HuH-7.5 (cell line): Measurements from ENCODE around the gene SIGLECL1.

Source experiments
- DNase-seq: peaks from one replicate; pipeline ENCODE4 v3.0.0; 2011; ENCODE audit warnings: low spot score

SIGLECL1 gene

DNA sequence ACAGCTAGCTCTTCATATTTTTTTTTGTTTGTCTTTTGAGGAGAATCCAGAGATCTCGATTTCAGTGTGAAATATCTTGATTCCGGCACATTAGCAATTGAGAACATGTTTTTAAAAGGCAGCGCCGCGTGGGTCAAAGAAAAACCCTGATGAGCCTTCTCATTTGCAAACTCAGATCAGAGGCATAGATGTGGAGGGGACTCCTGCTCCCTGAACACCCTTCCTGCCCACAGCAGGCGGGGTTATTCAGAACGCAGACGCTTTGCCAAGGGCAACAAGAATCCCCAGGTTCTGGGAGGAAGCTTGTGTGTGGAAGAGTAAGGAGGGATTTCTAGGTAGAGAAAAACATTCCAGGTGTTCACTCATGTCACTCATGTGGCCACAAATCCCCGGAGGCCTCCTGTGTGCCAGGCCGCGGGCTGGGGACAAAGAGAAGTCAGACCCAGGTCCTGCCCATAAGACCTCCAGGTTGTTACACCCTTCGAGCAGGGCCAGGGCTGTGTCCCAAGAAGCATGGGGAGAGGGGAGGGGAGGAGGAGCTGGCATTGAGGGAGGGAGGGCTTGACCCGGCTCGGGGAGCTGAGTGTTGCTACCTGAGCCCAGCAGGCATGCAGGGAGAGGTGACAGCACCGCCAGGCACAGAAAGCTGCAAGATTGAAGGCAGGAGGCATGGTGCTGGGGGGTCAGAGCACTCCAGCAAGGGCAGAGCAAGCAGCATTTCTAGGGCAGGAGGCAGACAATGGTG, 44.7 kb downstream of the SIGLECL1 start:
- no peak for DNase-seq

DNA sequence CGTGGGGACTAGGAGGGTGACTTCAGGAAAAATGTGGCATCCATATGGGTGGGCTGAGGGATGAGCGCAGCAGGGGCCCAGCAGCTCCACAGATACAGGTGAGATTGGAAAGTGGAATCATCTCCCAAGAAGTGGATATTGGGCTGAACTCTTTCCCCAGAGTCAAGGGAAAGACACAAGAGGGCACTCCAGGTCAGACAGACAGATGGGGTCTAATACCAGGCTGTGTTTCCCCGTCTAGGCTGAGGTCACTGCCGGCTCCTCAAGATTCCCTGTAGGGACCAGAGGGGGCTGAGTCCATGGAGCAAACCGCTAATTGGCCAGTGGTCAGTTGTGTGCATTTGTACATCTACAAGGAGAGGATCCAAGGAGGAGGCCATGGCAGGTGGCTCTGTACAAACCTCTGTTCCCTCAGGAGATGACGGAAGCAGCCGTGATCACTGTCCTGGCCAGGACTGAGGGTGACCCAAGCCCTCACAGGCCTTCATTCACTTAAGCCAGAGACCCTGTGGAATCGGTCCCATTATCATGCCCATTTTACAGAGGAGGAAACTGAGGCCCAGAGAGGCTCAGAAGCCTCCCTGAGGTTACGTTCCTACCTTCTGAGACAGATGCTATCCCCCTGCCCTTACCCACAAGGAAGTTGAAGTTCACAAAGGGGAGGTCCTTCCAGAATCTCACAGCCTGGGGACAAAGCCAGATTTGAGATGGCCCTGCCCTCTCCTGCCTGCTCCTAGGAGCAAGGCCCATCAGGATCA, 45.6 kb downstream of the SIGLECL1 start:
- DNase-seq = no peak

DNA sequence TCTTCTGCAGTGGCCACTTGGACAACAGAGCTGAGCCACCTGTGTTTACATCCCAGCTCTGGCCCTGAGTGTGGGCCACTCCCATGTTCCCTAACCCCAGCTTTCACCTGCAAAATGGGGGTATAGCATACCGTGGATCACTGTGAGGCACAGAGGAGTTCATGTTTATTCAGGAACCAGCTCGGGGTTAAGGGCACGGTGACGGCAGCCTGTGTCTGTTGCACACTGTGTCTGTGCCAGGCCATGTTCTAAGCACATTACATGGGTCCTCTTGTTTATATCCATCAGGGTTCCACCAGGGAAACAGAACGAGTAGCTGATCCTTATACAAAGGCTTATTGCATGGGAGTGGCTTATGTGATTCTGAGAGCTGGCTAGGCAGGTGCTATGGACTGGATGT, 46.5 kb downstream of the SIGLECL1 start:
- no peak for DNase-seq

DNA sequence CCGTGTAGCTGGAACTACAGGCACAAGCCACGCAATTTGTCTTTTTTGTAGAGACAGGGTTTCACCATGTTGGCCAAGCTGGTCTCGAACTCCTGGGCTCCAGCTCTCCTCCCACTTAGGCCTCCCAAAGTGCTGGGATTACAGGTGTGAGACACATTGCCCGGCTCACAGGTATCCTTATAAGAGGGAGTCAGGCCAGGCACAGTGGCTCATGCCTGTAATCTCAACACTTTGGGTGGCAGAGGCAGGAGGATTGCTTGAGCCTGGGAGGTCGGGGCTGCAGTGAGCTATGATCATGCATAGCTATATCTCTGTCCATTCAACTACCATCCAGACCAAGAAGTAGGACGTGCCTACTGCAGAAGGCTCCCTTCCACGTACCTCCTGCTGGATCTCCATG, 50.4 kb downstream of the SIGLECL1 start:
- no peak for DNase-seq

DNA sequence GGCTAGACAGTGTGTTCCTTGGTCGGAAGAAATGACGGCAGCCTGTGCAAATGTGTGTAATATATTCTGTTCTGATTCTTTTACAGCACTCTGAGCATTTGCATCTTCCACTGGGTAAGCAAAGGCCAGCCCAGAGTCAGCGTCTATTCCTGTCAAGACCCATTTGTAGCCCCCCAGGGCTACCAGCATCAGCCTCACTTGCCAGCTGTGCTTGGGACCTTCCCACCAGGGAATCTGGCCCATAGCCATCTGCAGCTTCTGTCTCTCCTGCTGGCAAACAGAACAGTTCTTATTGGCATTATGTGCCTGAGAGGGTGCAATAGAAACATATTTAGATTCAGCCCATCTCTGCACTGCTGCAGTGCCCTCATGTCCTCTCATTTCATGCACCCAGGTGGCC, 54.6 kb downstream of the SIGLECL1 start:
- no peak for DNase-seq

DNA sequence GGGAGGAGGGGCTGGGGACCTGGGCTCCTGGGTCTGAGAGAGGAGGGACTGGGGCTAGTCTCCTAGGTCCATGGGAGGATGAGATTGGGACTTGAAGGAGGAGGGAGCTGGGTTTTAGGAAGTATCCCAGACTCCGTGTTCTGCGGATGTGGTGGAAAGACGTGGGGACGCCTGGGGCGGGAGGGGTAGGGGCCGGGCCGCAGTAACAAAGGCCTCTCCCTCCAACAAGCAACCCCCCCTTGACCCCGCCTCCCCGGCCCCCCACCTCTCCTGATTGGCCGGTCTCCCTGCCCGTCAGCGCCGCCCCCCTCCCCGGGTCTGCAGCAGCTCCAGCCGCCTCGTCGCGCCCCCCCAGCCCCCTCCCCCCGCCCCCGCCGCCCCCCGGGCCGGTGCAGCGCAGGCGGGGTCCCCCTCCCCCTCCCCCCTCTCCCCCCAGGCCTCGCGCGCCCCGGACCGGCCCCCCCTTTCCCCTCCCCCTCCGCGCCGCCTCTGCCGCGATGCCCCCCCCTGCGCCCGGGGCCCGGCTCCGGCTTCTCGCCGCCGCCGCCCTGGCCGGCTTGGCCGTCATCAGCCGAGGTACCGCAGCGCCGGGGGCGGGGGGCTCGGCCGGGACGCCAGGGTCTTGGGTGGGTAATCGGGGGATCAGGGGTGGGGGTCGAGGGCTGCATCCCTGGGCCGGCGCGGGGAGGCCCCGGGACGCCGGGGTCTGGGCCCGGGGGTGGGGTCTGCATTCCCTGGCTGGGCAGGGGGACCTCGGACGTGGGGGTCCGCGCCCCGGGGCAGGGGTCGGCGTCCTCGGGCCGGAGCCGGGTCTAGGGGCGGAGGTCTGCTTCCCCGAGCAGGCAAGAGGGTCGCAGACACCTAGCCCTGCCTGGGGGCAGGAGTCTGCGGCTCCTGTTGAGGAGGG, 60.7 kb downstream of the SIGLECL1 start, which contains the start of gene IGLON5:
TSS of gene IGLON5 (plus strand) at position 294 of the 907 bp plus-strand sequence. CDS start at position 498, 204 bp downstream.
- no peak for DNase-seq

DNA sequence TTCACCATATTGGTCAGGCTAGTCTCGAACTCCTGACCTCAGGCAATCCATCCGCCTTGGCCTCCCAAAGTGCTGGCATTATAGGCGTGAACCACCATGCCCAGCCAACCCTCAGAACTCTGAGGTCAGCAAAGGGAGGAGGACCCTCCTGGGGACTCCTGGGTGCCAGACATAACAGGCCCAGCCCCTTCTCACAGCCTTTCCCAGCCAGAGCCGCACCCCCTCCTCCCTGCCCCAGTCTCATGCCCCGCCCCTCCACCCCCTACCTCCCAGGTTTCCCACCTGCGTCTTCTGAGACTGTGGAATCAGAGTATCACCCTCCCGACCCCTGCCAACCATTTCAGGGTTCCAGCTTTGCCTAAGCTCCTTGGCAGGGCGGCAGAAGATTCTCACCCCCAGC, 65.8 kb downstream of the SIGLECL1 start:
- DNase-seq = no peak

DNA sequence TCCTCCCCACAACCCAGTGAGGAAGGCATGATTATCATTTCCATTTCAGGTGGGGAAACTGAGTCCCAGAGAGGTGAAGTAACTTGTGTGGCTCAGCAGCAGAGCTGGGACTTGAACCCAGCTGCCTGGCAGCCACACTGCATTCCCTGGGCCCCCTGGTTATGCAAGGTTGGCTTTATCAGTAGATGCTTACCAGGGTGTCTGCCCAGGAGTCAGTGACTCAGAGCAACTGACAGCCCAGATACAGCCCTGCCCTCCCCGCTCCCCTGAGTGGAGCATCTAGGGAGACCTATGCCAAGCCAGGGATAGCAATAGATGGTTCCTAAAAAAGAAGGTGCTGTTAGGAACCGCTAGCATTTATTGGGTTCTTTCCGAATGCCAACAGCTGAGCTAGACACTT, 66.5 kb downstream of the SIGLECL1 start:
- DNase-seq = no peak

DNA sequence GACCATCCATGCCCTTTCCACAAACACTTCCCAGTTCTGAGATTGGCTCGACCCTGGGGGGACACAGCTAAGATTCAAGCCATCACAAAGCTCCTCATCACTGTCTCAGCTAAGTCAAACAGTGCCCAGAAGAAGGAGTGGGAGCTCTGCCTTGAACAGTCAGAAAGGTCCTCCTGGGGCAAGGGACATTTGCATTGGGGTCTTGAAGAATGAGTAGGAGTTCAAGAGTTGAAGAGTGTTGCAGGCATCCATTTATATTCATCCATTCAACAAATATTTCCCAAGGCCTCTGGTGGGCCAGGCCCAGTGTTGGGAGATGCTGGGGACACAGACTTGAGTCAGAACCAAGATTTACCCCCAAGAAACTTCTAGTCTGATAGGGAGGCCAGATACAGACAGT, 67.1 kb downstream of the SIGLECL1 start:
- no peak for DNase-seq
